K562 (cell line): ENCODE data around the gene PLCL2. TPM values are rescaled to one million over a fixed set of nuclear protein-coding genes. Genes with fewer than 3 reads are reported as not detected.

Experiments used
- ATAC-seq: fragments of 200-7000 bp; cut with Tn5 transposase; 3 replicates; pipeline ENCODE4 v1.9.1; 2020; ENCODE audit warnings: moderate library complexity
- BruUV-seq: library from RNA; stranded (reverse); fragments of 400-500 nt; replicated peaks from 2 replicates; lab custom pipeline; 2021; lab: Mats Ljungman, UMichigan
- CTCF ChIA-PET: fragments of 300-600 bp; formaldehyde crosslinking; extraction: SDS; loops from one replicate; lab custom pipeline; 2021; ENCODE audit warnings: low intra/inter-chr PET ratio; lab: Yijun Ruan, JAX
- POLR2A ChIA-PET: fragments of 300-600, 350-650 bp; sonication (Branson Sonifier 250); formaldehyde crosslinking; extraction: SDS; loops from one replicate; lab custom pipeline; 2021; ENCODE audit warnings: antibody characterized with exemption, inconsistent platforms; lab: Yijun Ruan, JAX
- DNase-seq, 4 experiments: peaks; one replicate each; pipeline versions ENCODE4 v3.0.0 to v3.0.0-alpha.2; 2011 to 2018; ENCODE audit warnings: low spot score in 3 of 4, mixed read lengths in 3 of 4; ENCODE audit errors: extremely low read depth in 1 of 4
- FAIRE-seq: peaks from 2 replicates; lab custom pipeline; 2011; peaks lifted over from hg19 to GRCh38; lab: Jason Lieb, UNC
- H2AFZ ChIP-seq: 2 replicates; pipeline ENCODE4 v1.6.0; 2011; ENCODE audit warnings: low read depth, low read length, control low read depth, inconsistent platforms
- H3K27ac ChIP-seq: fragments of 200-600 bp; 3 replicates; pipeline ENCODE4 v1.8.0; 2011; ENCODE audit warnings: low read depth, mild to moderate bottlenecking, control low read depth, inconsistent platforms, low read length, moderate library complexity, mixed read lengths; ENCODE audit errors: extremely low read depth
- H3K27me3 ChIP-seq, 2 experiments: fragments of 300-600 bp in 1 of 2; 2 replicates in 1 of 2; 3 replicates in 1 of 2; pipeline versions ENCODE4 v1.6.0 to v1.8.0; 2011; ENCODE audit warnings: inconsistent platforms in 2 of 2, low read length in 2 of 2, mild to moderate bottlenecking in 1 of 2, mixed read lengths in 1 of 2, moderate library complexity in 1 of 2; ENCODE audit not compliant: control insufficient read depth in 2 of 2, insufficient read depth in 2 of 2
- H3K36me3 ChIP-seq: fragments of 300-600 bp; 3 replicates; pipeline ENCODE4 v1.8.0; 2011; ENCODE audit warnings: mild to moderate bottlenecking, low read length, inconsistent platforms; ENCODE audit not compliant: control insufficient read depth, insufficient read depth
- H3K4me1 ChIP-seq, 2 experiments: fragments of 200-600 bp in 1 of 2; replicated peaks in 1 of 2; 2 replicates in 1 of 2; 3 replicates in 1 of 2; pipeline versions ENCODE4 v1.5.1 to v1.8.0; 2011; ENCODE audit warnings: inconsistent platforms in 2 of 2, low read length in 2 of 2, mild to moderate bottlenecking in 1 of 2, mixed read lengths in 1 of 2, moderate library complexity in 1 of 2; ENCODE audit not compliant: control insufficient read depth in 2 of 2, insufficient read depth in 2 of 2
- H3K4me2 ChIP-seq: 2 replicates; pipeline ENCODE4 v1.6.1; 2011; ENCODE audit warnings: low read length, control low read depth, inconsistent platforms, mixed read lengths; ENCODE audit not compliant: insufficient read depth
- H3K4me3 ChIP-seq: fragments of 200-600 bp; sonication (generic), shearing (Covaris generic); 2 replicates; pipeline ENCODE4 v1.5.1; 2016; ENCODE audit warnings: control low read depth, inconsistent platforms
- H3K79me2 ChIP-seq: fragments of 200-600 bp; 3 replicates; pipeline ENCODE4 v1.8.0; 2011; ENCODE audit warnings: low read length, inconsistent platforms; ENCODE audit not compliant: control insufficient read depth, insufficient read depth
- H3K9ac ChIP-seq, 2 experiments: 2 replicates each; pipeline versions ENCODE4 v1.6.0 to v1.6.1; 2011; ENCODE audit warnings: low read depth in 2 of 2, low read length in 2 of 2, control low read depth in 1 of 2, inconsistent platforms in 1 of 2, mild to moderate bottlenecking in 1 of 2, mixed read lengths in 1 of 2; ENCODE audit not compliant: insufficient read depth in 1 of 2
- H3K9me1 ChIP-seq: one replicate; pipeline ENCODE4 v1.6.0; 2011; ENCODE audit warnings: inconsistent platforms, mild to moderate bottlenecking, low read length, moderate library complexity; ENCODE audit not compliant: control insufficient read depth, insufficient read depth
- H3K9me3 ChIP-seq: replicated peaks from 2 replicates; pipeline ENCODE4 v1.5.1; 2011; ENCODE audit warnings: low read depth, low read length, inconsistent platforms; ENCODE audit not compliant: control insufficient read depth, insufficient read depth
- H4K20me1 ChIP-seq: replicated peaks from 2 replicates; pipeline ENCODE4 v1.6.1; 2011; ENCODE audit warnings: low read length, inconsistent platforms, mixed read lengths; ENCODE audit not compliant: control insufficient read depth, insufficient read depth
- CEBPB ChIP-seq: fragments of 450-650 bp; IDR thresholded peaks from 2 replicates; pipeline ENCODE4 v1.6.1; 2016; ENCODE audit warnings: missing genetic modification characterization, missing compliant biosample characterization
- ILK ChIP-seq: fragments of 450-650 bp; IDR thresholded peaks from 2 replicates; pipeline ENCODE4 v1.6.1; 2016; ENCODE audit warnings: missing genetic modification characterization, low read depth, mild to moderate bottlenecking, missing compliant biosample characterization, moderate library complexity, borderline replicate concordance
- IRF1 ChIP-seq: sonication (generic); formaldehyde crosslinking; IDR thresholded peaks from 2 replicates; pipeline ENCODE4 v1.8.0; 2022; ENCODE audit warnings: missing genetic modification reagents, mild to moderate bottlenecking, borderline replicate concordance
- POLR2A ChIP-seq: fragments of 450-650 bp; conservative IDR thresholded peaks from 2 replicates; pipeline ENCODE4 v1.6.1; 2016
- SLC30A9 ChIP-seq: fragments of 250-450 bp; sonication (Bioruptor Pico); IDR thresholded peaks from 2 replicates; pipeline ENCODE4 v1.8.0; 2022; ENCODE audit warnings: mild to moderate bottlenecking, moderate library complexity
- U2AF1 ChIP-seq: fragments of 200-400 bp; formaldehyde crosslinking; optimal IDR thresholded peaks from 2 replicates; pipeline ENCODE3; 2017; ENCODE audit warnings: mild to moderate bottlenecking, low read depth, low read length, moderate library complexity
- WGBS: fragments of 100-300 bp; shearing (Covaris generic); methylation state at CpG from one replicate; pipeline ENCODE4 v1.1.6; 2016; ENCODE audit warnings: low coverage, mixed read lengths; ENCODE audit not compliant: insufficient coverage; ENCODE audit errors: missing lambda C conversion rate; 5-methylcytosine and 5-hydroxymethylcytosine counted together
- in situ Hi-C: fragments of 300-500 bp; cut with MboI; formaldehyde crosslinking; loops from 4 replicates; pipeline ENCODE4 v1.15.0; 2018; ENCODE audit warnings: inconsistent platforms, mixed read lengths
- intact Hi-C: fragments of 100-400 bp; cut with micrococcal nuclease; formaldehyde crosslinking; loops from 2 replicates; pipeline ENCODE4 v1.14.2; 2022
- polyA plus RNA-seq, 8 experiments: library from polyadenylated mRNA; depleted of rRNA in 4 of 8; stranded (reverse) in 5 of 8; unstranded in 3 of 8; fragments of >200 nt; fragmentation: Nextera tagmentation in 2 of 8; fragmentation: Illumina TruSeq in 1 of 8; extraction: Ambion mirVana in 2 of 8; extraction: Trizol in 1 of 8; gene quantifications; 2 replicates each; pipeline versions ENCODE4 v1.2.1 to v1.2.3, GENCODE V29; 2011 to 2014; ENCODE audit warnings: inconsistent platforms in 1 of 8, missing spikeins in 1 of 8
- total RNA-seq, 7 experiments: library from RNA; depleted of rRNA in 6 of 7; stranded (reverse); fragments of >200 nt in 6 of 7; fragmentation: Illumina TruSeq in 2 of 7; extraction: Trizol in 2 of 7; gene quantifications; 2 replicates each; pipeline versions ENCODE4 v1.2.1 to v1.2.3, GENCODE V29; 2011 to 2021; ENCODE audit warnings: low replicate concordance in 1 of 7
- TF ChIP-seq, protein P1 (sequence below): fragments of 450-650 bp; IDR thresholded peaks from 2 replicates; pipeline ENCODE4 v1.6.1; 2016

Gene PLCL2
- total and polyA plus RNA-seq, 9 of the 15 experiments (the other 6 are each of a cell fraction or from before 2014, with no cell fraction given) = 0.03 to 0.18 (median 0.11) TPM; not detected in 2

DNA sequence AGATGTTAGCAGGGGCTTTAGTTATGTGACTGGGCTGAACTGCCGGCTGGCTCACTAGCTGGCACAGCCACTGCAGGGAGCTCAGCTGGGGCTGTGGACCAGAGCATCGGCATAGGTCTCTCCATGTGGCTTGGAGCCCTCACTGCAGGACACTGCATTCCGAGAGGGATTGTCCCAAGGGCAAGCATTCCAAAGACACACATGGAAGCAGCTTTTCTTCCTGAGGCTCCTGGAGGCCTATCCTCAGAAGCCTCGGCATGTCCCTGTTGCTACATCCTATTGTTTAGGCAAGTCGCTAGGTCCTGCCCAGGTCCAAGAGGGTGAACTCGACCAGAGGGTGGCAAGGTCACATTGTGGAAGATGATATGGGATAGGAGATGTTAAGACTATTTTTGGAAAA, 209.8 kb downstream of the PLCL2 start:
- no peak for DNase-seq
- H2AFZ ChIP-seq = no peak overlapping the region
- no TSS peak for BruUV-seq
- no peak for TF ChIP-seq IRF1 (CRISPR knock-in tag)
- TF ChIP-seq ILK (tag) = no peak
- TF ChIP-seq SLC30A9 (CRISPR knock-in tag) = no peak
- TF ChIP-seq, all 486 proteins: peak for 0
- no peaks in the 10 kb centered on the region for H3K9me1 ChIP-seq
- H3K36me3 ChIP-seq = no peaks in the 10 kb centered on the region
- no peaks in the 10 kb centered on the region for H3K4me1 ChIP-seq
- 1% methylated on average over 6 of the region's 6 CpGs for WGBS
- ATAC-seq (no peak; the same call in 2 of the 3 replicates), FAIRE-seq (no peak)
- H3K27ac ChIP-seq = no peak overlapping the region
- POLR2A ChIA-PET = no interaction called here
- peaks cover 5 to 18% of the 10 kb centered on the region in 2 experiments; a peak in 4 of 5 replicates for H3K27me3 ChIP-seq
- CTCF ChIA-PET = no interaction called here
- no peaks in the 10 kb centered on the region for H4K20me1 ChIP-seq
- in situ Hi-C loops (no loop called here), intact Hi-C loops (no loop called here)
- H3K9ac ChIP-seq = no peak overlapping the region
- no peaks in the 10 kb centered on the region for H3K79me2 ChIP-seq
- no peaks in the 10 kb centered on the region for H3K9me3 ChIP-seq
- no peak overlapping the region for H3K4me2 ChIP-seq
- H3K4me3 ChIP-seq = no peak overlapping the region

DNA sequence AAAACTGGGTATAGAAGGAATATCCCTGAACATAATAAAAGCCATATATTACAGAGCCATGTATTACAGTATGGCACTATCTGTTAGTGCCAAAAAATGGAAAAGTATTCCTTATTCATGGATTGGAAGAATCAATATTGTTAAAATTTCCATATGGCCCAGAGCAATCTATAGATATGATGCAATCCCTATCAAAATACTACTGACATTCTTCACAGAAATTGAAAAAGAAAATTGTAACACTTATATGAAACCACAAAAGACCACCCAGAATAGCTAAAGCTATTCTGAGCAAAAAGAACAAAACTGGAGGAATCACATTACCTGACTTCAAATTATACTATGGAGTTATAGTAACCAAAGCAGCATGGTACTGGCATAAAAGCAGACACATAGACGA, 218.8 kb downstream of the PLCL2 start:
- H3K9me1 ChIP-seq = no peaks in the 10 kb centered on the region
- ChIA-PET POLR2A (no interaction called here), CTCF (no interaction called here)
- no peak overlapping the region for H2AFZ ChIP-seq
- DNase-seq = no peak
- FAIRE-seq = no peak
- no TSS peak for BruUV-seq
- H3K36me3 ChIP-seq = no peaks in the 10 kb centered on the region
- no peak overlapping the region for H3K4me2 ChIP-seq
- no peaks in the 10 kb centered on the region for H3K4me1 ChIP-seq
- no peak overlapping the region for H3K27ac ChIP-seq
- no peaks in the 10 kb centered on the region for H4K20me1 ChIP-seq
- H3K9ac ChIP-seq = no peak overlapping the region
- ATAC-seq = no peak
- in situ Hi-C loops = no loop called here
- no peaks in the 10 kb centered on the region for H3K27me3 ChIP-seq
- H3K9me3 ChIP-seq = no peaks in the 10 kb centered on the region
- intact Hi-C loops = no loop called here
- H3K79me2 ChIP-seq = no peaks in the 10 kb centered on the region
- no peak overlapping the region for H3K4me3 ChIP-seq
- WGBS = 0% methylated on average over 1 of the region's 1 CpG
- TF ChIP-seq POLR2A (no peak), U2AF1 (no peak), CEBPB (tag) (peak; percentile 60)
- TF ChIP-seq, protein P1, sequence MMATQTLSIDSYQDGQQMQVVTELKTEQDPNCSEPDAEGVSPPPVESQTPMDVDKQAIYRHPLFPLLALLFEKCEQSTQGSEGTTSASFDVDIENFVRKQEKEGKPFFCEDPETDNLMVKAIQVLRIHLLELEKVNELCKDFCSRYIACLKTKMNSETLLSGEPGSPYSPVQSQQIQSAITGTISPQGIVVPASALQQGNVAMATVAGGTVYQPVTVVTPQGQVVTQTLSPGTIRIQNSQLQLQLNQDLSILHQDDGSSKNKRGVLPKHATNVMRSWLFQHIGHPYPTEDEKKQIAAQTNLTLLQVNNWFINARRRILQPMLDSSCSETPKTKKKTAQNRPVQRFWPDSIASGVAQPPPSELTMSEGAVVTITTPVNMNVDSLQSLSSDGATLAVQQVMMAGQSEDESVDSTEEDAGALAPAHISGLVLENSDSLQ = no peak
